ENCODE measurements around the gene AVEN. TPM values are rescaled to one million over a fixed set of nuclear protein-coding genes. Genes with fewer than 3 reads are reported as not detected.

AVEN gene
- polyA plus RNA-seq, 3 donors, result 2.3 to 4.8 (median 3.4) TPM

- Histone ChIP-seq H3K36me3 (replicated peaks in 1 of 2; ENCODE audit: control insufficient read depth in 1 of 2, insufficient read depth in 2 of 2, low read length in 2 of 2) (no peaks in the 10 kb centered on the region), H3K27ac (ENCODE audit: low read depth in 1 of 2, low read length in 2 of 2) (no peak overlapping the region), H3K9ac (ENCODE audit: insufficient read depth, low read length, poor library complexity, severe bottlenecking) (no peak overlapping the region), H3K4me2 (replicated peaks; ENCODE audit: extremely low read depth, low read length, poor library complexity, severe bottlenecking) (no peak overlapping the region), H4K20me1 (ENCODE audit: insufficient read depth, low read length) (no peaks in the 10 kb centered on the region), H3K79me2 (ENCODE audit: insufficient read depth, low read length) (no peaks in the 10 kb centered on the region), H3K9me3 (replicated peaks in 1 of 2; ENCODE audit: control insufficient read depth in 1 of 2, insufficient read depth in 1 of 2, low read length in 2 of 2) (peaks cover 8 to 10% of the 10 kb centered on the region in 2 donors), H3K4me3 (replicated peaks in 1 of 3; ENCODE audit: low read depth in 2 of 3, low read length in 3 of 3) (no peak overlapping the region), H2AFZ (ENCODE audit: insufficient read depth, low read depth, low read length, poor library complexity, severe bottlenecking) (no peak overlapping the region), H3K27me3 (ENCODE audit: control insufficient read depth in 2 of 2, insufficient read depth in 2 of 2, low read length in 2 of 2) (no peaks in the 10 kb centered on the region), H3K4me1 (ENCODE audit: control insufficient read depth in 1 of 2, insufficient read depth in 2 of 2, low read length in 2 of 2) (no peaks in the 10 kb centered on the region)
- whole genome bisulfite sequencing (ENCODE audit: insufficient coverage), result no CpG with 5 or more reads among the region's 2 CpGs
- Mint-ChIP-seq H3K4me3 (no peak overlapping the region), H3K27ac (no peak overlapping the region), H3K27me3 (ENCODE audit: low read depth in 3 of 3) (no peaks in the 10 kb centered on the region), H3K9me3 (peaks cover 3 to 14% (median 11%) of the 10 kb centered on the region in 7 donors), H3K36me3 (no peaks in the 10 kb centered on the region), H3K4me1 (no peaks in the 10 kb centered on the region)
- intact Hi-C loops (cut with micrococcal nuclease), result no loop called here
- TF ChIP-seq CTCF (IDR thresholded peaks at IDR 0.05), result no peak
- DNase-seq, result no peak
Measured at GRCh38 chr15:33882921-33883320, 156.1 kb downstream of the AVEN start.

- Mint-ChIP-seq H3K4me3 (no peak overlapping the region), H3K9me3 (peaks cover 0 to 1% (median 0%) of the 10 kb centered on the region in 7 donors), H3K36me3 (no peaks in the 10 kb centered on the region), H3K27me3 (ENCODE audit: low read depth in 3 of 3) (no peaks in the 10 kb centered on the region), H3K27ac (peak overlapping the region in 1 of 7 donors; percentile 17), H3K4me1 (no peaks in the 10 kb centered on the region)
- no peak for DNase-seq
- no peaks in the 10 kb centered on the region for H3K36me3 ChIP-seq (replicated peaks in 1 of 2; ENCODE audit: control insufficient read depth in 1 of 2, insufficient read depth in 2 of 2, low read length in 2 of 2)
- no peak overlapping the region for H3K9ac ChIP-seq (ENCODE audit: insufficient read depth, low read length, poor library complexity, severe bottlenecking)
- intact Hi-C loops (cut with micrococcal nuclease), result no loop called here
- TF ChIP-seq CTCF (IDR thresholded peaks at IDR 0.05), result no peak
- H3K27ac ChIP-seq (ENCODE audit: low read depth in 1 of 2, low read length in 2 of 2), result no peak overlapping the region
- H3K4me3 ChIP-seq (replicated peaks in 1 of 3; ENCODE audit: low read depth in 2 of 3, low read length in 3 of 3), result no peak overlapping the region
- no peak overlapping the region for H2AFZ ChIP-seq (ENCODE audit: insufficient read depth, low read depth, low read length, poor library complexity, severe bottlenecking)
- H3K4me2 ChIP-seq (replicated peaks; ENCODE audit: extremely low read depth, low read length, poor library complexity, severe bottlenecking), result no peak overlapping the region
- H3K9me3 ChIP-seq (replicated peaks in 1 of 2; ENCODE audit: control insufficient read depth in 1 of 2, insufficient read depth in 1 of 2, low read length in 2 of 2), result no peaks in the 10 kb centered on the region
- H4K20me1 ChIP-seq (ENCODE audit: insufficient read depth, low read length), result no peaks in the 10 kb centered on the region
- no peaks in the 10 kb centered on the region for H3K4me1 ChIP-seq (ENCODE audit: control insufficient read depth in 1 of 2, insufficient read depth in 2 of 2, low read length in 2 of 2)
- no peaks in the 10 kb centered on the region for H3K79me2 ChIP-seq (ENCODE audit: insufficient read depth, low read length)
- no peaks in the 10 kb centered on the region for H3K27me3 ChIP-seq (ENCODE audit: control insufficient read depth in 2 of 2, insufficient read depth in 2 of 2, low read length in 2 of 2)
- 100% methylated on average over 2 of the region's 2 CpGs for WGBS (ENCODE audit: insufficient coverage)
Measured at GRCh38 chr15:33874156-33874555, 164.8 kb downstream of the AVEN start.
